ENCODE results near the gene MACROD2.

MACROD2 gene

DNA sequence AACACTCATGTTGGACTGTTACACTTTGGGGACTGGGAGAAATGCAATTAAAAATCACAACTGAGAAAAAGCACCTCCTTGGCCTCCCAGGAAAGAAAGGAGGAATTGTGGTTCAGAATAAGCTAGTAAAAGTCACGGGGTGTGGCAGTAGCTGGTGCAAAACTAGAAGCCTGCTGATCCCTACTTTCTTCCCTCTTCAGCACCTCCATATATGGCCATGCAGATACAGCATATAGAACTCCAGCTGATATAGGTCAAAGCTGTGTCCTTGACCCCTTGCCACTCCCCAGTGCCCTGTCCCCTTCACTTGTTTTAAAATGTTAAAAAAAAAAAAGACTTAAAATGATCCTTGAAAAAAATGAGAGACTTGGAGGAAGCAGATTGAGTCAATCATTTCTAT lies 347.6 kb downstream of the MACROD2 start:
- no peak for DNase-seq (ENCODE audit: extremely low read depth, low read depth)
- TF ChIP-seq, protein P1, sequence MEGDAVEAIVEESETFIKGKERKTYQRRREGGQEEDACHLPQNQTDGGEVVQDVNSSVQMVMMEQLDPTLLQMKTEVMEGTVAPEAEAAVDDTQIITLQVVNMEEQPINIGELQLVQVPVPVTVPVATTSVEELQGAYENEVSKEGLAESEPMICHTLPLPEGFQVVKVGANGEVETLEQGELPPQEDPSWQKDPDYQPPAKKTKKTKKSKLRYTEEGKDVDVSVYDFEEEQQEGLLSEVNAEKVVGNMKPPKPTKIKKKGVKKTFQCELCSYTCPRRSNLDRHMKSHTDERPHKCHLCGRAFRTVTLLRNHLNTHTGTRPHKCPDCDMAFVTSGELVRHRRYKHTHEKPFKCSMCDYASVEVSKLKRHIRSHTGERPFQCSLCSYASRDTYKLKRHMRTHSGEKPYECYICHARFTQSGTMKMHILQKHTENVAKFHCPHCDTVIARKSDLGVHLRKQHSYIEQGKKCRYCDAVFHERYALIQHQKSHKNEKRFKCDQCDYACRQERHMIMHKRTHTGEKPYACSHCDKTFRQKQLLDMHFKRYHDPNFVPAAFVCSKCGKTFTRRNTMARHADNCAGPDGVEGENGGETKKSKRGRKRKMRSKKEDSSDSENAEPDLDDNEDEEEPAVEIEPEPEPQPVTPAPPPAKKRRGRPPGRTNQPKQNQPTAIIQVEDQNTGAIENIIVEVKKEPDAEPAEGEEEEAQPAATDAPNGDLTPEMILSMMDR (IDR thresholded peaks at IDR 0.05; ENCODE audit: low read depth, low read length) = no peak

GRCh38 chr20:14343491-14344065 lies 348.3 kb downstream of the MACROD2 start:
- TF ChIP-seq, protein P1 (IDR thresholded peaks at IDR 0.05; ENCODE audit: low read depth, low read length) = no peak
- no peak for DNase-seq (ENCODE audit: extremely low read depth, low read depth)

DNA sequence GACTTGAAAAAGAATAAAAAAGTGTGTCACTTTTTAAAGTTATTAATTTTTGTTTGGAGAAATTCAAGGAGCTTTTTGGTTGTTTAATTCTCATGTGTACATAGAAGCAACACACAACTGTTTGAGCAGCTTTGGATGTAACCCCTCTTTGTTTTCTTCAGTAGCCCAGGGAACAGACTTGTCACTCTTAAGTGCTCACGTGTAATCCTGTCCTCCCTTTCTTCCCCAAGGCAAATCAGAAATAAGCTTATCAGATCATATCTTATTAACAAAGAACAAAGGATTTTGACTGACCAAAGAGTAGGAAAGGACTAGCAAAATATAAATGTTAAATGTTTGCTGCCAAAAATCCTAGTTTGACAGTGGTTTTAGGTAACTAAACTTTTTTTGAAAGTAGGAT lies 349.4 kb downstream of the MACROD2 start:
- DNase-seq (ENCODE audit: extremely low read depth, low read depth) = no peak

DNA sequence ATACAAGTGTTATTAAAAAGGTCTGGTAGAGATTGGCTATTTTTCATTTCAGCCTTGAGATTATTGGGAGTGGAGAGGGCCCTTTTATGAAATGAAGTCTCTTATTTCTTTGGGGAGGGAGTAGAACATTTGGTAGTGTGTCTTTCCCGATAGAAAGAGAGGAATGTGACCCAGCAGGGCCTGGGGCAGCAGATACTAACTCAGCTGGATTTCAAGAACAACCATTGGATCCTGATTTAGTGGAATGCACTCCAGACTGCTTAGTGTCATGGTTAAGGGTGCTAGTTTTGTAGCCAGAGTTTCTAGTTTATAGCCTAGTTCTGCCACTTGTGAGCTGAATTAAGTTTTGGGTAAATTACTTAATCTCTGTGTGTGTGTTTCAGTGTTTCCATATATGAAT lies 360.5 kb downstream of the MACROD2 start:
- DNase-seq (ENCODE audit: extremely low read depth, low read depth) = no peak
- TF ChIP-seq, protein P1 (IDR thresholded peaks at IDR 0.05; ENCODE audit: low read depth, low read length) = no peak

More for the DNA sequence above, 349.4 kb downstream of the MACROD2 start:
- TF ChIP-seq, protein P1 (IDR thresholded peaks at IDR 0.05; ENCODE audit: low read depth, low read length) = no peak

DNA sequence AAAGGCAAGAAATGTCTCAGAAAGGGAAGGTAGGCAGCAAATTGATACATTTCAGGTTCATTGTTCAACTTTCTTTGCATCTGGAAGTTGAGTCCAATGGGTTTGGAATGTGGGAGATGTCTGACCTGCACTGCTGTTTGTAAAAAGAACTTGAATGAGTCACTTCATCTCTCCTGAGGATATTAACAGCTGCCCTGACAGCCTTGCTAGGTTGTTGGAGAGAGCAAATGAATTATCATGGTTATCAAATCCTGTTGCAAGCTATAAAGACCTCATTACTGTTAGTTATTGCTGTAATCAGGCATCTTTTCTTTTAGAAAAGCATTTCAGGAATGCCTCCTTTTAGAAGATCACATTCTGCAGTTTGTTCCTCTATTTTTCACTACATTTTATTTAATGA lies 365.1 kb downstream of the MACROD2 start:
- TF ChIP-seq, protein P1 (IDR thresholded peaks at IDR 0.05; ENCODE audit: low read depth, low read length) = no peak
- DNase-seq (ENCODE audit: extremely low read depth, low read depth) = no peak

GRCh38 chr20:14361509-14362345 lies 366.4 kb downstream of the MACROD2 start:
- TF ChIP-seq, protein P1 (IDR thresholded peaks at IDR 0.05; ENCODE audit: low read depth, low read length) = no peak
- no peak for DNase-seq (ENCODE audit: extremely low read depth, low read depth)

DNA sequence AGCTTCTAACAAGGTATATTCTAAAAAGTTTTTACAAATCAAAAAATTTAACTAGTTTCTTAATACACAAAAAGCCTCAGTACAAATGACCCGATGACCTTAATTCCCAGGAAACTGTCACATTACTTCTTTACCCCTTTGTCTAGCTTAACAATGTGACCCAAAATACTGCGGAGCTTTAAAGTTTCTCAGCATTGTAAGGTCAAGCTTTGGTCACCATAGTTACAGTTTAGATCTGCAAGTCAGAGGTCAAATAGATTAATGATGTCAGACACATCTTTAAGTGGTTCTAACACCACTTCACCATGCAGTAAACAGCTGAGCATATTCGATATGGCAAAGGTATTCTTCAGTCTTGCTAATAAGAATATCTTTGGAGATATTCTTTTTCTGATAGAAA lies 378.9 kb downstream of the MACROD2 start:
- TF ChIP-seq, protein P1 (IDR thresholded peaks at IDR 0.05; ENCODE audit: low read depth, low read length) = no peak
- no peak for DNase-seq (ENCODE audit: extremely low read depth, low read depth)

Measured in AG09319 (cell line).